Measurements from ENCODE around the gene TMEM18. TPM values are rescaled to one million over a fixed set of nuclear protein-coding genes. Genes with fewer than 3 reads are reported as not detected.

The TMEM18 gene
- polyA plus RNA-seq, 1 experiment: 40.9 TPM

DNA sequence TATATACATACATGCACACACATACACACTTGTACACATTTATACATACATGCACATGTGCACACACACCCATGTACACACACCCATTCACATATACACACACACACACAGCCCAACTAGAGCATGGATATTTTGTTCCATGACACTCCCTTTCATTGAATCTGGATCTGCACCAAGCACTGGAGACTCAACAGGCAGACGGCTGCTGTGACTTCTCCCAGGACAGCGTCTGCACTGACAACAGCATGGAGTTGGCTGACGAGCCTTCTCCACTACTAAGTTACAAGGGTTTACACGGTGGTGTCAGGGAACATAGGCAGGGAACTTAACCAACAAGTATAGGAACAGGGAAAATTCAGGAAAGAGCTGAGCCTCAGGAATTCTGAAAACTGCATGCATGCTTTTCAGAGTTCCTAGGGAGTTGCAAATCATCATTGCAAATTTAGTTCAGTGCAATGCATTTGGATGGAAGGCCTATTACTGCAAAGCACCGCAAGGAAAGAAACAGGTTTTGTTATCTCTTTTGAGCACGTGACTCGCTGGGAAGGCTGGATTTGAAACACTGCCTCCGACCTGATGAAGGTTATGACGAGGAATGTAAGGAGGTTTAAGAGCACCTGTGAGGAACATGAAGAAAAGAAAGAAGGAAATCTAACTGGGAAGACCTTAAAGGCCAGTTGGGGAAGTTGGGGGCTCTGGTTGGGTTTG lies 35.9 kb downstream of the TMEM18 start:
- Histone ChIP-seq H3K4me3 (ENCODE audit: low read depth, low read length) (no peak overlapping the region), H3K27me3 (ENCODE audit: control insufficient read depth, insufficient read depth, low read length) (no peaks in the 10 kb centered on the region), H3K27ac (ENCODE audit: low read depth, low read length) (no peak overlapping the region), H3K9me3 (ENCODE audit: control insufficient read depth, insufficient read depth, low read length) (peaks cover 9% of the 10 kb centered on the region; the same call in 1 of the 2 replicates)
- ChIA-PET CTCF (no interaction called here), POLR2A (no interaction called here)
- no peak for DNase-seq (ENCODE audit: low read depth, low spot score)
- TF ChIP-seq, protein P1, sequence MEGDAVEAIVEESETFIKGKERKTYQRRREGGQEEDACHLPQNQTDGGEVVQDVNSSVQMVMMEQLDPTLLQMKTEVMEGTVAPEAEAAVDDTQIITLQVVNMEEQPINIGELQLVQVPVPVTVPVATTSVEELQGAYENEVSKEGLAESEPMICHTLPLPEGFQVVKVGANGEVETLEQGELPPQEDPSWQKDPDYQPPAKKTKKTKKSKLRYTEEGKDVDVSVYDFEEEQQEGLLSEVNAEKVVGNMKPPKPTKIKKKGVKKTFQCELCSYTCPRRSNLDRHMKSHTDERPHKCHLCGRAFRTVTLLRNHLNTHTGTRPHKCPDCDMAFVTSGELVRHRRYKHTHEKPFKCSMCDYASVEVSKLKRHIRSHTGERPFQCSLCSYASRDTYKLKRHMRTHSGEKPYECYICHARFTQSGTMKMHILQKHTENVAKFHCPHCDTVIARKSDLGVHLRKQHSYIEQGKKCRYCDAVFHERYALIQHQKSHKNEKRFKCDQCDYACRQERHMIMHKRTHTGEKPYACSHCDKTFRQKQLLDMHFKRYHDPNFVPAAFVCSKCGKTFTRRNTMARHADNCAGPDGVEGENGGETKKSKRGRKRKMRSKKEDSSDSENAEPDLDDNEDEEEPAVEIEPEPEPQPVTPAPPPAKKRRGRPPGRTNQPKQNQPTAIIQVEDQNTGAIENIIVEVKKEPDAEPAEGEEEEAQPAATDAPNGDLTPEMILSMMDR (IDR thresholded peaks at IDR 0.05; ENCODE audit: low read depth, low read length): no peak

DNA sequence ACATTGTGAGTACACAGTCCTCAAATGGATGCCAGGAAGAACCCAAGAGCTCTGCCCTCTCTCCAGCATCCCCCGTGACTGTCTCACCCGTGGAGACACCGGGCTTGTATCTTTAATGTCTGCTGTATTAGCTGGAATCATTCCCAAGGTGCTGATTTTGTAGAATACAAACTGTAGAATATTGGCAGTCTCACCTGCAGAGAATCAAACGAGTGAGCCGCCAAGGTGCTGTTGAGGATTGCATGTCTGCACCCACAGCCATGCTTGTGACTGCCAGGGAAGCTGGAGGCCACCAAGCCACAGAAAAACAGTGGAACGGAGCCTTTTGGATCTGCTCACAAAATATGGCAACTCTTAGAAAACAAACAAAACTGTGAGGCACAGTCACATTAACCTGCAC lies 37.5 kb downstream of the TMEM18 start:
- POLR2A ChIA-PET: no interaction called here
- TF ChIP-seq, protein P1 (IDR thresholded peaks at IDR 0.05; ENCODE audit: low read depth, low read length): no peak
- DNase-seq (ENCODE audit: low read depth, low spot score): no peak
- Histone ChIP-seq H3K9me3 (ENCODE audit: control insufficient read depth, insufficient read depth, low read length) (peaks cover 13% of the 10 kb centered on the region; the same call in 1 of the 2 replicates), H3K27ac (ENCODE audit: low read depth, low read length) (no peak overlapping the region), H3K27me3 (ENCODE audit: control insufficient read depth, insufficient read depth, low read length) (no peaks in the 10 kb centered on the region), H3K4me3 (ENCODE audit: low read depth, low read length) (no peak overlapping the region)
- CTCF ChIA-PET: interaction anchor here (0.7 kb wide), 1 partner anchor 27 kb away, joined by 3 read pairs; no protein-coding TSS in a partner anchor

DNA sequence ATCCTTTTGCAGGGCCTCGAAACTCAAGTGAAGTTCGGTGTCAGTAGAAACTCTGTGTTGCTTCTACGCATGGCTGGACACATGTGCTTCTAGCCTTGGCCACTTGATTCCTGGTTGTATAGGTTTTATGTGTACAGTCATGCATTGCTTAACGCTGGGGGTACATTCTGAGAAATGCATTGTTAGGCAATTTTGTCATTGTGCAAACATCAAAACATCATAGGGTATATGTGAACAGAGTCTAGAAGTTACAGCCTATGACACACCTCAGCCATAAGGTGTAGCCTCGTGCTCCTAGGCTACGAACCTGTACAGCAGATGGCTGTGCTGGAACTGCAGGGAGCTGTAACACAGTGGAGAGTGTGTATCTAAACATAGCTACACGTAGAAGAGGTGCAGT lies 39.4 kb downstream of the TMEM18 start:
- Histone ChIP-seq H3K27ac (ENCODE audit: low read depth, low read length) (no peak overlapping the region), H3K9me3 (ENCODE audit: control insufficient read depth, insufficient read depth, low read length) (peaks cover 10% of the 10 kb centered on the region), H3K4me3 (ENCODE audit: low read depth, low read length) (no peak overlapping the region), H3K27me3 (ENCODE audit: control insufficient read depth, insufficient read depth, low read length) (no peaks in the 10 kb centered on the region)
- TF ChIP-seq, protein P1 (IDR thresholded peaks at IDR 0.05; ENCODE audit: low read depth, low read length): no peak
- DNase-seq (ENCODE audit: low read depth, low spot score): no peak
- ChIA-PET CTCF (interaction anchor here (0.5 to 1.1 kb wide), 2 partner anchors 9 to 1150 kb away, joined by 3 read pairs; no protein-coding TSS in a partner anchor), POLR2A (no interaction called here)

DNA sequence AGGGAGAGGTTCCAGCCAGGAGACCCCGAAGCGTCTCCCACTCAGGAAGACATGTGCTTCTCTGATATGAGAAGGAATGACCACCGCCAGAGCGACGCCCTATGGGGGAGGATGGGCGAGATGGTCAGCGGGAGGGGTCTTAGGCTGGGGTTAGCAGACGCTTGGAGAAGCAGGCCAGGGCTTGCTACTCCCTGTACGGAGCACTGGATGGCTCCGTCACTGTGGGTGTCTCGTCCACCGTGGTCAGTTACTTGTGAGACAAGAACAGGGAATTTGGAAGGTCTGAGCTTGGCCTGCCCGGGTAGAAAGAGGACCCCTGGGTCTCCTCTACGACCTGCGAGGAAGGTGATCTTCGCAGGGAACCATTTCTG lies 39.8 kb downstream of the TMEM18 start:
- no peak overlapping the region for H3K27ac ChIP-seq (ENCODE audit: low read depth, low read length)
- H3K9me3 ChIP-seq (ENCODE audit: control insufficient read depth, insufficient read depth, low read length): peaks cover 10% of the 10 kb centered on the region
- TF ChIP-seq, protein P1 (IDR thresholded peaks at IDR 0.05; ENCODE audit: low read depth, low read length): no peak
- POLR2A ChIA-PET: no interaction called here
- DNase-seq (ENCODE audit: low read depth, low spot score): no peak
- no peak overlapping the region for H3K4me3 ChIP-seq (ENCODE audit: low read depth, low read length)
- CTCF ChIA-PET: interaction anchor here (0.5 to 1.1 kb wide), 2 partner anchors 9 to 1150 kb away, joined by 3 read pairs; no protein-coding TSS in a partner anchor
- no peaks in the 10 kb centered on the region for H3K27me3 ChIP-seq (ENCODE audit: control insufficient read depth, insufficient read depth, low read length)

DNA sequence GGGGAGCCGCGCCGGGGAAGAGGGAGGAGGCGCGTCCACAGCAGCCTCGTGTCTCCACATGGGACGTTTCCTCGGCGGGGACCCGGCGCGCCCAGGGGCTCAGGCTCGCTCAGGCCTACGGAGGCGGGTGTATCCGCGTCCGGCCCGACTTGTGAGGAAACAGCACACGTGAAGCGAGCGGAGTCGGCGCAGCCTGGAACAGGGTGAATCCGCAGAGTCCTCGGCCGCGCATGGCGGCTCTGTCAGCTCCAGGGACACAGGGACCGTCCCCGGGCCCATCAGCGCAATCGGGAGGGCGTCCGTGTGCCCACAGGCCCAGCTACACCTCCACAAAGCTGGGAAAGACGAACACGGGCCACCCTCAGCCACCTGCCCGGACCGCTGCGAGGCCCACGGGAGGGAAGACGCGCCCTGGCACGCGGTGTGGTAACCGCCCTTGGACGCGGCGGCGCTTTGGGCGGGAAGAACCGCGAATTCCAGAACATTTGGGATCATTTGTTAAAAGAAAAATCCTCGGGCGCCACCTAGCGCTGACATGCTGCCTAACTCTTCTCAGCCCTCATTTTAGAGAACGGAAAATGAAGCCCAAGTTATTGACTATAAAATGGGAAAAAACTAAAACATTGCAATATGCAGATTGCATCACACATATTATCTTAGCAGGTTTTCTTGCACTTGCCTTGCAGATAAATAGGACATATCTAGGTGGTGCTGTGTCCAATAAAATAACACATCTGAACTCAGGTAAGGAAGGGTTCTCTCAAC lies 40.4 kb downstream of the TMEM18 start:
- peak; percentile 8 for DNase-seq (ENCODE audit: low read depth, low spot score)
- Histone ChIP-seq H3K4me3 (ENCODE audit: low read depth, low read length) (0 out of 2 replicates have a peak overlapping the region, but pooled peaks have one; percentile 7), H3K27ac (ENCODE audit: low read depth, low read length) (no peak overlapping the region), H3K27me3 (ENCODE audit: control insufficient read depth, insufficient read depth, low read length) (no peaks in the 10 kb centered on the region), H3K9me3 (ENCODE audit: control insufficient read depth, insufficient read depth, low read length) (peaks cover 10% of the 10 kb centered on the region)
- POLR2A ChIA-PET: no interaction called here
- TF ChIP-seq, protein P1 (IDR thresholded peaks at IDR 0.05; ENCODE audit: low read depth, low read length): peak; percentile 72
- CTCF ChIA-PET: interaction anchor here (1.3 kb wide), 1 partner anchor 33 kb away, joined by 6 read pairs; no protein-coding TSS in a partner anchor

Data from AG04450 (cell line).